Liver (tissue), 9 donors: ENCODE results near the gene ST6GALNAC2. TPM values are rescaled to one million over a fixed set of nuclear protein-coding genes. Genes with fewer than 3 reads are reported as not detected.
A peak's percentile ranks its signal among the peaks of the same experiment; 100 is the strongest.

ENCODE experiments used
- DNase-seq: peaks from one replicate; pipeline ENCODE4 v3.0.0-alpha.2; 2017; ENCODE audit warnings: low spot score
- H3K27ac ChIP-seq, 2 donors: one replicate each; pipeline ENCODE4 v1.7.0; 2013; ENCODE audit warnings: inconsistent platforms in 2 of 2, low read length in 2 of 2, control low read depth in 1 of 2, low read depth in 1 of 2, mild to moderate bottlenecking in 1 of 2
- H3K27me3 ChIP-seq, 4 donors: one replicate each; pipeline versions ENCODE4 v1.6.1 to v1.7.0; 2013; ENCODE audit warnings: low read length in 3 of 4, inconsistent platforms in 1 of 4, mild to moderate bottlenecking in 1 of 4, moderate library complexity in 1 of 4; ENCODE audit not compliant: control insufficient read depth in 4 of 4, insufficient read depth in 4 of 4
- H3K36me3 ChIP-seq, 4 donors: one replicate each; pipeline versions ENCODE4 v1.6.1 to v1.7.0; 2013; ENCODE audit warnings: low read length in 3 of 4, mild to moderate bottlenecking in 3 of 4, low read depth in 1 of 4, moderate library complexity in 1 of 4; ENCODE audit not compliant: control insufficient read depth in 4 of 4, insufficient read depth in 3 of 4
- H3K4me1 ChIP-seq, 4 donors: one replicate each; pipeline versions ENCODE4 v1.6.1 to v1.7.0; 2013; ENCODE audit warnings: low read length in 3 of 4, mild to moderate bottlenecking in 3 of 4, moderate library complexity in 1 of 4; ENCODE audit not compliant: control insufficient read depth in 4 of 4, insufficient read depth in 4 of 4
- H3K4me3 ChIP-seq, 3 donors: one replicate each; pipeline versions ENCODE4 v1.6.1 to v1.7.0; 2013; ENCODE audit warnings: low read length in 3 of 3, control low read depth in 1 of 3, low read depth in 1 of 3, mild to moderate bottlenecking in 1 of 3
- H3K9ac ChIP-seq, 2 donors: one replicate each; pipeline ENCODE4 v1.7.0; 2013; ENCODE audit warnings: low read length in 2 of 2, mild to moderate bottlenecking in 2 of 2, moderate library complexity in 2 of 2, control low read depth in 1 of 2, low read depth in 1 of 2
- H3K9me3 ChIP-seq, 4 donors: one replicate each; pipeline versions ENCODE4 v1.6.1 to v1.7.0; 2013; ENCODE audit warnings: low read length in 3 of 4; ENCODE audit not compliant: control insufficient read depth in 4 of 4
- ATF3 ChIP-seq: IDR thresholded peaks from 2 replicates; pipeline ENCODE4 v1.6.1; 2016; ENCODE audit warnings: antibody characterized with exemption
- EGR1 ChIP-seq, 2 donors: IDR thresholded peaks; 2 replicates each; pipeline ENCODE4 v1.6.1; 2016 to 2018; ENCODE audit warnings: antibody characterized with exemption in 2 of 2, low read depth in 2 of 2
- GABPA ChIP-seq, 2 donors: IDR thresholded peaks in 1 of 2; conservative IDR thresholded peaks in 1 of 2; 2 replicates each; pipeline ENCODE4 v1.6.1; 2016; ENCODE audit warnings: antibody characterized with exemption in 2 of 2, mild to moderate bottlenecking in 1 of 2, moderate library complexity in 1 of 2
- HNF4A ChIP-seq, 2 donors: conservative IDR thresholded peaks; 2 replicates each; pipeline ENCODE4 v1.6.1; 2016; ENCODE audit warnings: antibody characterized with exemption in 2 of 2, mild to moderate bottlenecking in 2 of 2
- HNF4G ChIP-seq: IDR thresholded peaks from 2 replicates; pipeline ENCODE4 v1.6.1; 2016; ENCODE audit warnings: antibody characterized with exemption
- JUND ChIP-seq, 2 donors: IDR thresholded peaks; 2 replicates each; pipeline ENCODE4 v1.6.1; 2016; ENCODE audit warnings: antibody characterized with exemption in 2 of 2
- NR2F2 ChIP-seq: IDR thresholded peaks from 2 replicates; pipeline ENCODE4 v1.6.1; 2016; ENCODE audit warnings: antibody characterized with exemption
- RAD21 ChIP-seq, 2 donors: IDR thresholded peaks; 2 replicates each; pipeline ENCODE4 v1.6.1; 2016; ENCODE audit warnings: antibody characterized with exemption in 2 of 2, mild to moderate bottlenecking in 2 of 2
- REST ChIP-seq: IDR thresholded peaks from 2 replicates; pipeline ENCODE4 v1.6.1; 2016; ENCODE audit warnings: antibody characterized with exemption, mild to moderate bottlenecking
- RXRA ChIP-seq, 2 donors: IDR thresholded peaks; 2 replicates each; pipeline ENCODE4 v1.6.1; 2017 to 2018; ENCODE audit warnings: antibody characterized with exemption in 2 of 2, mild to moderate bottlenecking in 1 of 2
- SP1 ChIP-seq: IDR thresholded peaks from 2 replicates; pipeline ENCODE4 v1.6.1; 2018; ENCODE audit warnings: antibody characterized with exemption, mild to moderate bottlenecking
- YY1 ChIP-seq: IDR thresholded peaks from 2 replicates; pipeline ENCODE4 v1.6.1; 2016; ENCODE audit warnings: antibody characterized with exemption, mild to moderate bottlenecking
- WGBS: extraction: QIAGEN DNeasy Blood & Tissue Kit; methylation state at CpG from one replicate; pipeline ENCODE4 v1.1.7; 2013; 5-methylcytosine and 5-hydroxymethylcytosine counted together
- polyA plus RNA-seq, 2 donors: library from polyadenylated mRNA; stranded (reverse) in 1 of 2; unstranded in 1 of 2; fragments of 200-250 nt in 1 of 2; fragments of >200 nt in 1 of 2; fragmentation: Nextera tagmentation in 1 of 2; extraction: Ambion mirVana in 1 of 2; gene quantifications; one replicate each; pipeline versions ENCODE4 v1.2.1 to v1.2.3, GENCODE V29; 2013 to 2015
- total RNA-seq, 2 donors: library from RNA; depleted of rRNA; stranded (reverse); fragments of >200 nt; gene quantifications; one replicate each; pipeline ENCODE4 v1.2.3, GENCODE V29; 2014
- TF ChIP-seq, protein P1 (sequence below): fragments of 150-350 bp; IDR thresholded peaks from 2 replicates; pipeline ENCODE4 v1.5.1; 2017; ENCODE audit warnings: improper control_type of control experiment, low read depth, low read length; ENCODE audit not compliant: missing input control
- TF ChIP-seq, protein P2 (sequence below): IDR thresholded peaks from 2 replicates; pipeline ENCODE4 v1.6.1; 2016; ENCODE audit warnings: antibody characterized with exemption
- TF ChIP-seq, protein P3 (sequence below): IDR thresholded peaks from 2 replicates; pipeline ENCODE4 v1.6.1; 2016; ENCODE audit warnings: antibody characterized with exemption
- donor health status: healthy.
- donor health status: healthy.
- donor health status: healthy.
- donor health status: healthy.
- donor health status: healthy.

The ST6GALNAC2 gene
- total and polyA plus RNA-seq, 4 donors: 0.52 to 2.6 (median 1.1) TPM

- H3K9me3 ChIP-seq: no peaks in the 10 kb centered on the region
- peak; percentile 49 for DNase-seq
- peak overlapping the region; percentile 62 to 86 for H3K27ac ChIP-seq
- H3K9ac ChIP-seq: no peak overlapping the region
- no peaks in the 10 kb centered on the region for H3K36me3 ChIP-seq
- WGBS: 71% methylated on average over 31 of the region's 31 CpGs
- H3K4me1 ChIP-seq: peaks cover 3 to 51% (median 20%) of the 10 kb centered on the region in 4 donors
- no peaks in the 10 kb centered on the region for H3K27me3 ChIP-seq
- TF ChIP-seq RAD21 (IDR thresholded peaks at IDR 0.05) (no peak), JUND (IDR thresholded peaks at IDR 0.05) (no peak), REST (no peak), YY1 (no peak), GABPA (IDR thresholded peaks at IDR 0.05 in 1 of 2, conservative IDR thresholded peaks at IDR 0.05 in 1 of 2) (no peak), HNF4A (conservative IDR thresholded peaks at IDR 0.05) (no peak), NR2F2 (no peak), ATF3 (no peak)
- TF ChIP-seq, protein P1, sequence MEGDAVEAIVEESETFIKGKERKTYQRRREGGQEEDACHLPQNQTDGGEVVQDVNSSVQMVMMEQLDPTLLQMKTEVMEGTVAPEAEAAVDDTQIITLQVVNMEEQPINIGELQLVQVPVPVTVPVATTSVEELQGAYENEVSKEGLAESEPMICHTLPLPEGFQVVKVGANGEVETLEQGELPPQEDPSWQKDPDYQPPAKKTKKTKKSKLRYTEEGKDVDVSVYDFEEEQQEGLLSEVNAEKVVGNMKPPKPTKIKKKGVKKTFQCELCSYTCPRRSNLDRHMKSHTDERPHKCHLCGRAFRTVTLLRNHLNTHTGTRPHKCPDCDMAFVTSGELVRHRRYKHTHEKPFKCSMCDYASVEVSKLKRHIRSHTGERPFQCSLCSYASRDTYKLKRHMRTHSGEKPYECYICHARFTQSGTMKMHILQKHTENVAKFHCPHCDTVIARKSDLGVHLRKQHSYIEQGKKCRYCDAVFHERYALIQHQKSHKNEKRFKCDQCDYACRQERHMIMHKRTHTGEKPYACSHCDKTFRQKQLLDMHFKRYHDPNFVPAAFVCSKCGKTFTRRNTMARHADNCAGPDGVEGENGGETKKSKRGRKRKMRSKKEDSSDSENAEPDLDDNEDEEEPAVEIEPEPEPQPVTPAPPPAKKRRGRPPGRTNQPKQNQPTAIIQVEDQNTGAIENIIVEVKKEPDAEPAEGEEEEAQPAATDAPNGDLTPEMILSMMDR: no peak
- no peak overlapping the region for H3K4me3 ChIP-seq
Measured at GRCh38 chr17:76528528-76529223, 57.0 kb downstream of the ST6GALNAC2 start.

- TF ChIP-seq ATF3 (no peak), NR2F2 (no peak), JUND (IDR thresholded peaks at IDR 0.05) (no peak), HNF4G (no peak), SP1 (no peak), YY1 (no peak), RXRA (IDR thresholded peaks at IDR 0.05) (no peak), HNF4A (conservative IDR thresholded peaks at IDR 0.05) (no peak), RAD21 (IDR thresholded peaks at IDR 0.05) (no peak), GABPA (IDR thresholded peaks at IDR 0.05 in 1 of 2, conservative IDR thresholded peaks at IDR 0.05 in 1 of 2) (no peak), EGR1 (IDR thresholded peaks at IDR 0.05; ENCODE audit: low read depth in 2 of 2) (no peak)
- TF ChIP-seq, protein P2, sequence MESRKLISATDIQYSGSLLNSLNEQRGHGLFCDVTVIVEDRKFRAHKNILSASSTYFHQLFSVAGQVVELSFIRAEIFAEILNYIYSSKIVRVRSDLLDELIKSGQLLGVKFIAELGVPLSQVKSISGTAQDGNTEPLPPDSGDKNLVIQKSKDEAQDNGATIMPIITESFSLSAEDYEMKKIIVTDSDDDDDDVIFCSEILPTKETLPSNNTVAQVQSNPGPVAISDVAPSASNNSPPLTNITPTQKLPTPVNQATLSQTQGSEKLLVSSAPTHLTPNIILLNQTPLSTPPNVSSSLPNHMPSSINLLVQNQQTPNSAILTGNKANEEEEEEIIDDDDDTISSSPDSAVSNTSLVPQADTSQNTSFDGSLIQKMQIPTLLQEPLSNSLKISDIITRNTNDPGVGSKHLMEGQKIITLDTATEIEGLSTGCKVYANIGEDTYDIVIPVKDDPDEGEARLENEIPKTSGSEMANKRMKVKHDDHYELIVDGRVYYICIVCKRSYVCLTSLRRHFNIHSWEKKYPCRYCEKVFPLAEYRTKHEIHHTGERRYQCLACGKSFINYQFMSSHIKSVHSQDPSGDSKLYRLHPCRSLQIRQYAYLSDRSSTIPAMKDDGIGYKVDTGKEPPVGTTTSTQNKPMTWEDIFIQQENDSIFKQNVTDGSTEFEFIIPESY: no peak
- TF ChIP-seq, protein P3, sequence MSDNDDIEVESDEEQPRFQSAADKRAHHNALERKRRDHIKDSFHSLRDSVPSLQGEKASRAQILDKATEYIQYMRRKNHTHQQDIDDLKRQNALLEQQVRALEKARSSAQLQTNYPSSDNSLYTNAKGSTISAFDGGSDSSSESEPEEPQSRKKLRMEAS: no peak
- Histone ChIP-seq H3K4me3 (no peak overlapping the region), H3K9ac (no peak overlapping the region), H3K4me1 (peaks cover 3 to 52% (median 21%) of the 10 kb centered on the region in 4 donors), H3K9me3 (no peaks in the 10 kb centered on the region), H3K36me3 (no peaks in the 10 kb centered on the region), H3K27ac (peak overlapping the region; percentile 62 to 86), H3K27me3 (no peaks in the 10 kb centered on the region)
- DNase-seq: no peak
- 87% methylated on average over 15 of the region's 15 CpGs for WGBS
Measured at GRCh38 chr17:76528156-76528527, 57.5 kb downstream of the ST6GALNAC2 start.
